ENCODE measurements around the gene PDHX.

The PDHX gene

DNA sequence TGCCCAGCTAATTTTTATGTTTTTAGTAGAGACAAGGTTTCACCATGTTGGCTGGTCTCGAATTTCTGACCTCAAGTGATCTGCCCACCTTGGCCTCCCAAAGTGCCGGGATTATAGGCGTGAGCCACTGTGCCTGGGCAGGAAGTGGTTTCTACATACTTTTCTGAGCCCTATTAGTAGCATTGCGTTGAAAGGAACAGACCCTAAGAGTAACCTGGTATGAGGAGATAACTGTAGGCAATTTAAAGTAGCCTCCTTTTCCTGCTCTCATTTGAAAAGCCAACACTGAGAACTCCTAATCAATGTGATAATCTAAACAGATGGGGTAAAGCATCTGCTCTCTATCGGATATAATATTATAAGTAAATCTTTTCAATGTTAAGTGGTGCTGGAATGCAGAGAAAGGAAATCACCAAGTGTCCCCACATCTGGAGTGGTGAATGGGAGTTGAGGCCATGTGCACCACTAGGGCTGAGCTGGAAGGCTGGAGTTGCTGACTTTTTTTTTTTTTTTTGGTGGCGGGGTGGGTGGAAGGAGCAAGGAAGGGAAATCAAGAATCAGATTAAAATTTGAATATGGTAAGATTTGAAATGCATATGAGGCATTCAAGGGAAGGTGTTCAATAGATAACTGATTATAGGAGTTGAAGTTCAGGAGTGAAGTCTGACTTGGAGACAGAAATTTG is 20.7 kb downstream of the PDHX start:
- Histone ChIP-seq H3K9ac (ENCODE audit: low read length) (no peak overlapping the region), H3K4me3 (ENCODE audit: low read length) (no peak overlapping the region), H3K9me3 (ENCODE audit: control insufficient read depth, low read depth, low read length) (no peaks in the 10 kb centered on the region), H3K4me1 (ENCODE audit: control insufficient read depth, low read depth, low read length) (no peaks in the 10 kb centered on the region), H3K27me3 (ENCODE audit: control insufficient read depth, insufficient read depth, low read length) (no peaks in the 10 kb centered on the region), H3K27ac (ENCODE audit: low read length) (no peak overlapping the region), H3K36me3 (ENCODE audit: control insufficient read depth, low read depth, low read length) (peaks cover 14% of the 10 kb centered on the region)

DNA sequence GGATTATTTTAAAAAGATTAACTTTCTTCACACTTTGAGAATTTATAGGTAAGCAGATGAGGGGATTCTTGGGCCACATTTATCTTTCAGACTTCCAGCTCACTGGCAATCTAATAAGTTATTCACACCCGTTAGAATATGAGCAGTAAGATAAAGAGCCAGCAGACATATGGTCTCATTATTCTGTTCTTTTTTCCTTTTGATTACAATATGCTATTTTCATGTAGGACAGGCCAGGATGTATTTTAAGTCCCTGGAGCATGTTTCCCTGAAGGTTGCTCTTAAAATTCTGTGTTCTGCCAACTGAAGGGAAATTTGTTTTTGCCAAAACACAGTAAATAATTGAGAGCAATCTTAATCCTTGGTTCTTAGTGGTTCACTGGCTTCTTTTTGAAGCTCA is 22.2 kb downstream of the PDHX start:
- Histone ChIP-seq H3K4me3 (ENCODE audit: low read length) (no peak overlapping the region), H3K27ac (ENCODE audit: low read length) (no peak overlapping the region), H3K9me3 (ENCODE audit: control insufficient read depth, low read depth, low read length) (no peaks in the 10 kb centered on the region), H3K36me3 (ENCODE audit: control insufficient read depth, low read depth, low read length) (peaks cover 3% of the 10 kb centered on the region), H3K9ac (ENCODE audit: low read length) (no peak overlapping the region), H3K4me1 (ENCODE audit: control insufficient read depth, low read depth, low read length) (no peaks in the 10 kb centered on the region), H3K27me3 (ENCODE audit: control insufficient read depth, insufficient read depth, low read length) (no peaks in the 10 kb centered on the region)

- H3K9ac ChIP-seq (ENCODE audit: low read length), result no peak overlapping the region
- no peak overlapping the region for H3K27ac ChIP-seq (ENCODE audit: low read length)
- no peaks in the 10 kb centered on the region for H3K4me1 ChIP-seq (ENCODE audit: control insufficient read depth, low read depth, low read length)
These were observed 23.7 kb downstream of the PDHX start for GRCh38 chr11:34940026-34940677.

DNA sequence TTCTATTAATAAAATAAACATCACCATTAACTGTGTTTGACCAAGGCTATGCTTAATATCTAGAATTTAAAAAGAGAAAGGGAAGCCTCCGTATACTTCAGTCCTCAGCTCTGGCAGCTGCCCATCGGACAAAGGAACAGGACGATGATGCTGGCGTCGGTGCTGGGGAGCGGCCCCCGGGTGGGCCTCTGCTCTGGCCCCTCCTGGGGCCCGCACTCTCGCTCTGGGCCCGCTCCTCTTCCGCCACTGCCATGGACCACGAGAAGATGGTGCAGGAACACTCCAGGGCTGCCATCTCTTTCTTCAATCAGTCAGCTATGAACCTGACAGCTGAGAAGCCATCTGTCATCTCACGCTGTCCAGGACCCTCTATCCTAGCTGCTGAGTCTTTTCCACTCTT is 25.3 kb downstream of the PDHX start:
- no peak overlapping the region for H3K4me3 ChIP-seq (ENCODE audit: low read length)
- peaks cover 3% of the 10 kb centered on the region for H3K36me3 ChIP-seq (ENCODE audit: control insufficient read depth, low read depth, low read length)
- no peak overlapping the region for H3K27ac ChIP-seq (ENCODE audit: low read length)
- H3K9ac ChIP-seq (ENCODE audit: low read length), result no peak overlapping the region
- no peaks in the 10 kb centered on the region for H3K4me1 ChIP-seq (ENCODE audit: control insufficient read depth, low read depth, low read length)
- no peaks in the 10 kb centered on the region for H3K9me3 ChIP-seq (ENCODE audit: control insufficient read depth, low read depth, low read length)
- H3K27me3 ChIP-seq (ENCODE audit: control insufficient read depth, insufficient read depth, low read length), result no peaks in the 10 kb centered on the region

More at GRCh38 chr11:34940026-34940677, 23.7 kb downstream of the PDHX start:
- Histone ChIP-seq H3K9me3 (ENCODE audit: control insufficient read depth, low read depth, low read length) (no peaks in the 10 kb centered on the region), H3K4me3 (ENCODE audit: low read length) (no peak overlapping the region), H3K27me3 (ENCODE audit: control insufficient read depth, insufficient read depth, low read length) (no peaks in the 10 kb centered on the region), H3K36me3 (ENCODE audit: control insufficient read depth, low read depth, low read length) (peaks cover 3% of the 10 kb centered on the region)

DNA sequence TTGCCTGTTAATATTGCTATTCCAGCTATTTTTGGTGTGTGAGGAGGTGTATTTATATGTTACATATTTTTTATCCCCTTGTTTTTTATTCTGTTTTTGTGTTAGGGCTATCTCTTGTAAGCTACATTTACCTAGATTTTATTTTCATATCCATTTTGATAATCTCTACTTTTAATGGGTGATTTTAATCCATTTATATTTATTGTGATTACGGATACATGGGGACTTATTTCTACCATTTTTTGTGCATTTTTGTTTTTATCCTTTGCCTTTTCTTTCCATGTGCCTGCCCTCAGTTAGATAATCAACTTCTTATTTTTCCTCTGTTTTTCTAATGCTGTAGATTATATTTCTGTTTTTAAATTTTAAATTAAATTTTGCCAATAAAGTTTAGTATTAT is 28.3 kb downstream of the PDHX start:
- Histone ChIP-seq H3K4me3 (ENCODE audit: low read length) (no peak overlapping the region), H3K4me1 (ENCODE audit: control insufficient read depth, low read depth, low read length) (no peaks in the 10 kb centered on the region), H3K27me3 (ENCODE audit: control insufficient read depth, insufficient read depth, low read length) (no peaks in the 10 kb centered on the region)

GRCh38 chr11:34948696-34949095 is 32.3 kb downstream of the PDHX start:
- Histone ChIP-seq H3K4me3 (ENCODE audit: low read length) (no peak overlapping the region), H3K9me3 (ENCODE audit: control insufficient read depth, low read depth, low read length) (no peaks in the 10 kb centered on the region), H3K4me1 (ENCODE audit: control insufficient read depth, low read depth, low read length) (no peaks in the 10 kb centered on the region), H3K27me3 (ENCODE audit: control insufficient read depth, insufficient read depth, low read length) (no peaks in the 10 kb centered on the region), H3K36me3 (ENCODE audit: control insufficient read depth, low read depth, low read length) (peaks cover under 1% of the 10 kb centered on the region), H3K27ac (ENCODE audit: low read length) (no peak overlapping the region), H3K9ac (ENCODE audit: low read length) (no peak overlapping the region)

More for the DNA sequence above, 28.3 kb downstream of the PDHX start:
- Histone ChIP-seq H3K27ac (ENCODE audit: low read length) (no peak overlapping the region), H3K9me3 (ENCODE audit: control insufficient read depth, low read depth, low read length) (no peaks in the 10 kb centered on the region), H3K9ac (ENCODE audit: low read length) (no peak overlapping the region), H3K36me3 (ENCODE audit: control insufficient read depth, low read depth, low read length) (peaks cover 3% of the 10 kb centered on the region)

DNA sequence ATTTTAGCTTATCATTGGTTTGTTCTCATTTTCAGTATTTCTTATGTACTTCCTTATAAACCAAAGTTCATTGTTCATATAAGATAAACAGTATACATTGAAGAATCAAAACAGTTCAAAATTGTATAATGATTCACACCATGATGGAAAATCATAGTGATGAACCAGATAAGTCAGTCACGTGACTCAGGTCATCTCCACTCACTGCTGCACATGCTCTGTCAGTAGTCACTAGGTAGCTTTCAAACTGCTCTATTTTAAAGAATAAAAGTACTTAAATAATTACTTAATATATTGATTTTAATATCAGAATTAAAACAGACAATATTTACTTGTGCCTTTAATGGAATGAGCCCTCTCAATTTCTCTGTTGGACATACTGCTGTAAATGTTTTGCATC is 37.5 kb downstream of the PDHX start:
- Histone ChIP-seq H3K27me3 (ENCODE audit: control insufficient read depth, insufficient read depth, low read length) (no peaks in the 10 kb centered on the region), H3K9me3 (ENCODE audit: control insufficient read depth, low read depth, low read length) (no peaks in the 10 kb centered on the region), H3K4me1 (ENCODE audit: control insufficient read depth, low read depth, low read length) (no peaks in the 10 kb centered on the region), H3K36me3 (ENCODE audit: control insufficient read depth, low read depth, low read length) (peaks cover 3% of the 10 kb centered on the region), H3K27ac (ENCODE audit: low read length) (no peak overlapping the region), H3K4me3 (ENCODE audit: low read length) (no peak overlapping the region), H3K9ac (ENCODE audit: low read length) (no peak overlapping the region)

DNA sequence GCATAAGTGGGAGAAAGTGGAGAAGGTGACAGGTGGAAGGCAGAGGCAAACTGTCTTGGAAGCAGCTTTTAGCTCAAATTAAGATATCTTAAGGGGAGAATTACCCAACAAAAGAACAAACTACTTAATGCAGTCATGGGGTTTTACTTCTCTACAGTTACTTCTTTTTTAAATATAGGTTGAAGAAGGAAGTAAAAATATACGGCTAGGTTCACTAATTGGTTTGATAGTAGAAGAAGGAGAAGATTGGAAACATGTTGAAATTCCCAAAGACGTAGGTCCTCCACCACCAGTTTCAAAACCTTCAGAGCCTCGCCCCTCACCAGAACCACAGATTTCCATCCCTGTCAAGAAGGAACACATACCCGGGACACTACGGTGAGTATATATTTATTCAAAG is 40.8 kb downstream of the PDHX start:
- Histone ChIP-seq H3K36me3 (ENCODE audit: control insufficient read depth, low read depth, low read length) (peaks cover 7% of the 10 kb centered on the region), H3K4me1 (ENCODE audit: control insufficient read depth, low read depth, low read length) (no peaks in the 10 kb centered on the region), H3K27ac (ENCODE audit: low read length) (no peak overlapping the region), H3K9ac (ENCODE audit: low read length) (no peak overlapping the region), H3K9me3 (ENCODE audit: control insufficient read depth, low read depth, low read length) (no peaks in the 10 kb centered on the region), H3K27me3 (ENCODE audit: control insufficient read depth, insufficient read depth, low read length) (no peaks in the 10 kb centered on the region), H3K4me3 (ENCODE audit: low read length) (no peak overlapping the region)

- H3K36me3 ChIP-seq (ENCODE audit: control insufficient read depth, low read depth, low read length), result peaks cover 7% of the 10 kb centered on the region
- no peaks in the 10 kb centered on the region for H3K9me3 ChIP-seq (ENCODE audit: control insufficient read depth, low read depth, low read length)
- no peaks in the 10 kb centered on the region for H3K4me1 ChIP-seq (ENCODE audit: control insufficient read depth, low read depth, low read length)
- H3K9ac ChIP-seq (ENCODE audit: low read length), result no peak overlapping the region
- H3K4me3 ChIP-seq (ENCODE audit: low read length), result no peak overlapping the region
- H3K27me3 ChIP-seq (ENCODE audit: control insufficient read depth, insufficient read depth, low read length), result no peaks in the 10 kb centered on the region
- no peak overlapping the region for H3K27ac ChIP-seq (ENCODE audit: low read length)
These were observed 41.2 kb downstream of the PDHX start for GRCh38 chr11:34957606-34958005.

DNA sequence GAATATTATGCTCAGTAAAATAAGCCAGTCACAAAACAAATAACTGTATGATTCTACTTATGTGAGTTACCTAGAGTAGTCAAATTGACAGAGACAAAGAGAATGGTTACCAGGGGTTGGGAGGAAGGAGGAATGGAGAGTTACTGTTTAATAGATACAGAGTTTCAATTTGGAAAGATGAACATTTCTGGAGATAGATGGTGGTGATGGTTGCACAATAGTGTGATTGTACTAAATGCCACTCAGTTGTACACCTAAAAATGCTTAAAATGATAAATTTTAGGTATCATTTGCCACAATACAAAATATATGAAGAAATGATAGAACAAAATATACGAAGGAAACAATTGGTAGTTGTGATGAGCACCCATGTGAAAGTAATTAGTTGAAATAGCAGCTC is 43.4 kb downstream of the PDHX start:
- H3K9me3 ChIP-seq (ENCODE audit: control insufficient read depth, low read depth, low read length), result no peaks in the 10 kb centered on the region
- no peaks in the 10 kb centered on the region for H3K4me1 ChIP-seq (ENCODE audit: control insufficient read depth, low read depth, low read length)
- H3K4me3 ChIP-seq (ENCODE audit: low read length), result no peak overlapping the region
- no peak overlapping the region for H3K27ac ChIP-seq (ENCODE audit: low read length)
- H3K9ac ChIP-seq (ENCODE audit: low read length), result no peak overlapping the region
- H3K36me3 ChIP-seq (ENCODE audit: control insufficient read depth, low read depth, low read length), result peaks cover 4% of the 10 kb centered on the region
- H3K27me3 ChIP-seq (ENCODE audit: control insufficient read depth, insufficient read depth, low read length), result no peaks in the 10 kb centered on the region

- Histone ChIP-seq H3K36me3 (ENCODE audit: control insufficient read depth, low read depth, low read length) (peaks cover 4% of the 10 kb centered on the region), H3K4me3 (ENCODE audit: low read length) (no peak overlapping the region), H3K27me3 (ENCODE audit: control insufficient read depth, insufficient read depth, low read length) (no peaks in the 10 kb centered on the region), H3K27ac (ENCODE audit: low read length) (no peak overlapping the region), H3K4me1 (ENCODE audit: control insufficient read depth, low read depth, low read length) (no peaks in the 10 kb centered on the region), H3K9ac (ENCODE audit: low read length) (no peak overlapping the region), H3K9me3 (ENCODE audit: control insufficient read depth, low read depth, low read length) (no peaks in the 10 kb centered on the region)
These were observed 43.9 kb downstream of the PDHX start for GRCh38 chr11:34960277-34960676.

DNA sequence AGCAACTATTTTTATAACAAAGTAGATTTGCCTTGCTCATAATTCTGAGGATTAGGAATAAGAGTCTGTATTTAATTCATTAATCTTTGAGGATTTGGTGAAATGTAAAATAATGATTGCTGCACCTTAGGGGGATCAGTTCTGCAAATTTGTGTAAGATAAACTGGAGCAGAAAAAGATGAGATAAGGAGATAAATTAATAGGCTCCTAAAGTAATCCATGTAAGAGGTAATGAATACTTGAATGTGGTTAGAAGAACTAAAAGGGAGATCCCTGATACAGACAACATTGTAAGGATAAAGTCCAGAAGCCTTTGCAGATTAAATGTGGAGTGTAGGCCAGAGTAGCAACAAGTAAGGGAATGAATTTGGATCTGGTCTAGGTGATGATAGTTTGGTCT is 45.6 kb downstream of the PDHX start:
- no peak overlapping the region for H3K9ac ChIP-seq (ENCODE audit: low read length)
- peaks cover 5% of the 10 kb centered on the region for H3K36me3 ChIP-seq (ENCODE audit: control insufficient read depth, low read depth, low read length)
- H3K4me1 ChIP-seq (ENCODE audit: control insufficient read depth, low read depth, low read length), result no peaks in the 10 kb centered on the region
- H3K27ac ChIP-seq (ENCODE audit: low read length), result no peak overlapping the region
- no peaks in the 10 kb centered on the region for H3K27me3 ChIP-seq (ENCODE audit: control insufficient read depth, insufficient read depth, low read length)
- no peak overlapping the region for H3K4me3 ChIP-seq (ENCODE audit: low read length)
- no peaks in the 10 kb centered on the region for H3K9me3 ChIP-seq (ENCODE audit: control insufficient read depth, low read depth, low read length)

Data from iPS-18a (cell line).